AG09309 (cell line): ENCODE measurements around the gene AKAP6.

Experiments
- DNase-seq: peaks from one replicate; pipeline ENCODE4 v3.0.0-alpha.2; 2010; ENCODE audit warnings: low read depth
- H3K4me3 ChIP-seq: 2 replicates; pipeline ENCODE4 v1.5.1; 2011; ENCODE audit warnings: mild to moderate bottlenecking, low read depth, low read length, moderate library complexity; ENCODE audit not compliant: control insufficient read depth
- TF ChIP-seq, protein P1 (sequence below): IDR thresholded peaks from 2 replicates; pipeline ENCODE4 v1.5.1; 2011; ENCODE audit warnings: mild to moderate bottlenecking, low read depth, low read length, inconsistent platforms; ENCODE audit not compliant: insufficient read depth, control insufficient read depth; ENCODE audit errors: missing control alignments

The AKAP6 gene

DNA sequence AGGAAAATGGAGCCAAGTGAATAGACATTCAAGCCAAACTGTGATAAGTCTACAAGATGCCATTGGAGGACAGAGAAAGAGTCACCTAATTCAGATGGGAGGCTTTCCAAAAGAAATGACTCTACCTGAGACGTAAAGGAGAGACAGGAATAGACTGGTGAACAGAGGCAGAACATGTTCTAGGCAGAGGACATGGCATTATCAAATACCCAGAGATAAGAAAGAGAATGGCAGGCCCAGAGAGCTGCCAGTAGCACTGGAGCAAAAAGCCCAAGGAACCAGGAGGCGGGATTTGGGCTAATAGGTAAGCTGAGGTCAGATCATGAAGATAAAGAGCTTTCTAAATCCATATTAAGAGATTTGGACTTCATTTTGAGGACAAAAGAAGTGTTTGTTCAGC, 207.1 kb downstream of the AKAP6 start:
- H3K4me3 ChIP-seq: no peak overlapping the region
- TF ChIP-seq, protein P1, sequence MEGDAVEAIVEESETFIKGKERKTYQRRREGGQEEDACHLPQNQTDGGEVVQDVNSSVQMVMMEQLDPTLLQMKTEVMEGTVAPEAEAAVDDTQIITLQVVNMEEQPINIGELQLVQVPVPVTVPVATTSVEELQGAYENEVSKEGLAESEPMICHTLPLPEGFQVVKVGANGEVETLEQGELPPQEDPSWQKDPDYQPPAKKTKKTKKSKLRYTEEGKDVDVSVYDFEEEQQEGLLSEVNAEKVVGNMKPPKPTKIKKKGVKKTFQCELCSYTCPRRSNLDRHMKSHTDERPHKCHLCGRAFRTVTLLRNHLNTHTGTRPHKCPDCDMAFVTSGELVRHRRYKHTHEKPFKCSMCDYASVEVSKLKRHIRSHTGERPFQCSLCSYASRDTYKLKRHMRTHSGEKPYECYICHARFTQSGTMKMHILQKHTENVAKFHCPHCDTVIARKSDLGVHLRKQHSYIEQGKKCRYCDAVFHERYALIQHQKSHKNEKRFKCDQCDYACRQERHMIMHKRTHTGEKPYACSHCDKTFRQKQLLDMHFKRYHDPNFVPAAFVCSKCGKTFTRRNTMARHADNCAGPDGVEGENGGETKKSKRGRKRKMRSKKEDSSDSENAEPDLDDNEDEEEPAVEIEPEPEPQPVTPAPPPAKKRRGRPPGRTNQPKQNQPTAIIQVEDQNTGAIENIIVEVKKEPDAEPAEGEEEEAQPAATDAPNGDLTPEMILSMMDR: no peak

DNA sequence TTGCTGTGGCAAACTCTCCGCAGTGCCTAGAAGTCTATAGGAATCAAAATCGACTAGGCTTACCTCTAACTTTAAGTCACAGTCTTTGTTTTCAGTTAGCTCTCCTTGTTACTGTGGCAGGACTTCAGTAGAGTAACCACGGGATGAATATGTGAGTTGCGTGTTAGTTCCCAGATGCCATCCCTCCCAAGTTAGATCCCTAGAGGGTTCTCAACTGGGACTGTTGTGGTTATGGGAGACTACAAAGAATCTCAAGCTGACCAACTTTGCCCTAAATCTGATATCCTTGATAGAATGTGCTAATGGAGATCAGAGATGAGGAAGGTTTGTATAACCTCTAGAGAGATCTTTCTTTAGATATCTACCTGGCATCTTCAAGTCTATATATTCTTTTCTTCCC, 208.1 kb downstream of the AKAP6 start:
- TF ChIP-seq, protein P1: no peak
- H3K4me3 ChIP-seq: no peak overlapping the region
- DNase-seq: no peak

More for the DNA sequence above, 207.1 kb downstream of the AKAP6 start:
- DNase-seq: no peak

DNA sequence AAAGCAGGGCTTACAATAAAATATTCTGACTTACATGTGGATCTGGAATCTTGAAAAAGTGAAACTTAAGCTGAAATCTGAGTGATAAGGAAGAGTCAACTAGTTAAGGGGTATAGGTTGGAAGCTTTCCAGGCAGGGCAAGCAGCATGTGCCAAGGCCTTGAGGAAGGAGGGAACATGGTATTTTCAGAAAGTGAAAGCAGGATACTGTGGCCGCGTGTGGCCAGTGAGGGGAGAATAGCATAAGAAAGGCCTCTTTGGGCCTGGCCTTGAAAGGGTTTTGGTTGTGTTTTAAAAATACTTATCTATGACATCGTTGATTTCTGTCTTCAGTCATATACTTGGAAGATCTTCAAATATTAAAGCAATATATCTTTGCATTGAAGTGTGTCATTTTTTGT, 213.4 kb downstream of the AKAP6 start:
- no peak for DNase-seq
- H3K4me3 ChIP-seq: no peak overlapping the region
- TF ChIP-seq, protein P1: no peak

DNA sequence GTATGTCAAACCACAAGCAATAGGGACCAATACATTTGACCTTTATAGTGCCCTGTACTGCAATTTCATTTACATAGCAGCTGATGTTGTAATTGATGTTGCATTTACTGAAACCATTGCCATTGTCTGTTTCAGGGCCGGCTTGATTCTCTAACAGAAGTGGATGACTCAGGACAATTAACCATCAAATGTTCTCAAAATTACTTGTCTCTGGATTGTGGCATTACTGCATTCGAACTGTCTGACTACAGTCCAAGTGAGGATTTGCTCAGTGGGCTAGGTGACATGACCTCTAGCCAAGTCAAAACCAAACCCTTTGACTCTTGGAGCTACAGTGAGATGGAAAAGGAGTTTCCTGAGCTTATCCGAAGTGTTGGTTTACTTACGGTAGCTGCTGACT, 216.0 kb downstream of the AKAP6 start:
- no peak overlapping the region for H3K4me3 ChIP-seq
- DNase-seq: no peak
- TF ChIP-seq, protein P1: no peak

DNA sequence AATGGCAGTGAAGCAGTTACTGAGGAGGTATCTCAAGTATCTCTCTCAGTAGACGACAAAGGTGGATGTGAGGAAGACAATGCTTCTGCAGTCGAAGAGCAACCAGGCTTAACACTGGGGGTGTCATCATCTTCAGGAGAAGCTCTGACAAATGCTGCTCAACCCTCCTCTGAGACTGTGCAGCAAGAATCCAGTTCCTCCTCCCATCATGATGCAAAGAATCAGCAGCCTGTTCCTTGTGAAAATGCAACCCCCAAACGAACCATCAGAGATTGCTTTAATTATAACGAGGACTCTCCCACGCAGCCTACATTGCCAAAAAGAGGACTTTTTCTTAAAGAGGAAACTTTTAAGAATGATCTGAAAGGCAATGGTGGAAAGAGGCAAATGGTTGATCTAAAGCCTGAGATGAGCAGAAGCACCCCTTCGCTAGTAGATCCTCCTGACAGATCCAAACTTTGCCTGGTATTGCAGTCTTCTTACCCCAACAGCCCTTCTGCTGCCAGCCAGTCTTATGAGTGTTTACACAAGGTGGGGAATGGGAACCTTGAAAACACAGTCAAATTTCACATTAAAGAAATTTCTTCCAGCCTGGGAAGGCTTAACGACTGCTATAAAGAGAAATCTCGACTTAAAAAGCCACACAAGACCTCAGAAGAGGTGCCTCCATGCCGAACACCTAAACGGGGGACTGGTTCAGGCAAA, 216.6 kb downstream of the AKAP6 start:
- no peak overlapping the region for H3K4me3 ChIP-seq
- TF ChIP-seq, protein P1: no peak
- no peak for DNase-seq

DNA sequence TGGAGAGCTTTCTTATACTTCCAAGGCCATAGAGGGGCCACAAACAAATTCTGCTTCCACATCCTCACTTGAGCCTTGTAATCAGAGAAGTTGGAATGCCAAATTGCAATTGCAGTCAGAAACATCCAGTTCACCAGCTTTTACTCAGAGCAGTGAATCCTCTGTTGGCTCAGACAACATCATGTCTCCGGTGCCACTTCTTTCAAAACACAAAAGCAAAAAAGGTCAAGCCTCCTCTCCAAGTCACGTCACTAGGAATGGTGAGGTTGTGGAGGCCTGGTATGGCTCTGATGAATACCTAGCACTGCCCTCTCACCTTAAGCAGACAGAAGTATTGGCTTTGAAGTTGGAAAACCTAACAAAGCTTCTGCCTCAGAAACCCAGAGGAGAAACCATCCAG, 217.1 kb downstream of the AKAP6 start:
- TF ChIP-seq, protein P1: no peak
- no peak overlapping the region for H3K4me3 ChIP-seq
- no peak for DNase-seq
